Stomach (tissue), 9 donors: ENCODE data around the gene PRKAG1. TPM values are rescaled to one million over a fixed set of nuclear protein-coding genes. Genes with fewer than 3 reads are reported as not detected.

Source experiments
- DNase-seq, 2 donors: peaks; one replicate each; pipeline versions ENCODE4 v3.0.0 to v3.0.0-alpha.2; 2013 to 2019
- H3K27ac ChIP-seq, 5 donors: fragments of 200-600 bp in 4 of 5; sonication (generic) in 4 of 5; one replicate each; pipeline ENCODE4 v1.5.1; 2013 to 2019; ENCODE audit warnings: mild to moderate bottlenecking in 1 of 5, moderate library complexity in 1 of 5
- H3K27me3 ChIP-seq, 3 donors: fragments of 200-600 bp; sonication (generic); one replicate each; pipeline ENCODE4 v1.5.1; 2017 to 2019; ENCODE audit warnings: mixed run types in 1 of 3
- H3K36me3 ChIP-seq, 4 donors: fragments of 200-600 bp; sonication (generic); 1 replicate in 3 of 4; 2 replicates in 1 of 4; pipeline ENCODE4 v1.5.1; 2016 to 2019
- H3K4me1 ChIP-seq, 4 donors: fragments of 200-600 bp; sonication (generic); one replicate each; pipeline ENCODE4 v1.5.1; 2016 to 2019
- H3K4me3 ChIP-seq, 4 donors: fragments of 200-600 bp; sonication (generic) in 3 of 4; one replicate each; pipeline ENCODE4 v1.5.1; 2016 to 2019; ENCODE audit warnings: mild to moderate bottlenecking in 1 of 4
- H3K9me3 ChIP-seq, 4 donors: fragments of 200-600 bp; sonication (generic); one replicate each; pipeline ENCODE4 v1.5.1; 2016 to 2019
- CTCF ChIP-seq, 7 experiments: fragments of 450-650 bp in 4 of 7; fragments of 200-600 bp in 3 of 7; sonication (generic) in 3 of 7; IDR thresholded peaks; one replicate each; pipeline ENCODE4 v1.5.1; 2016 to 2019; ENCODE audit warnings: antibody characterized with exemption in 7 of 7, control low read depth in 2 of 7, mild to moderate bottlenecking in 1 of 7
- EP300 ChIP-seq: sonication (generic); formaldehyde crosslinking; IDR thresholded peaks from one replicate; pipeline ENCODE4 v1.6.1; 2017; ENCODE audit warnings: antibody characterized with exemption
- POLR2A ChIP-seq, 4 donors: fragments of 450-650 bp; IDR thresholded peaks; one replicate each; pipeline ENCODE4 v1.6.1; 2016; ENCODE audit warnings: antibody characterized with exemption in 4 of 4, control low read depth in 2 of 4, mild to moderate bottlenecking in 1 of 4, moderate library complexity in 1 of 4
- POLR2AphosphoS5 ChIP-seq, 3 donors: sonication (generic); formaldehyde crosslinking; IDR thresholded peaks; one replicate each; pipeline ENCODE4 v1.6.1; 2016; ENCODE audit warnings: antibody characterized with exemption in 3 of 3
- WGBS, 5 donors: extraction: QIAGEN DNeasy Blood & Tissue Kit in 3 of 5; methylation state at CpG; one replicate each; pipeline versions ENCODE4 v1.1.5 to v1.1.7; 2013 to 2018; 5-methylcytosine and 5-hydroxymethylcytosine counted together
- intact Hi-C: fragments of 100-400 bp; cut with DNase I; formaldehyde crosslinking; loops from one replicate; pipeline ENCODE4 v1.15.1; 2023; ENCODE audit warnings: low total_unique reads
- polyA plus RNA-seq, 3 donors: library from polyadenylated mRNA; stranded (reverse); fragments of 200-250 nt; gene quantifications; one replicate each; pipeline ENCODE4 v1.2.3, GENCODE V29; 2013
- total RNA-seq, 5 donors: library from RNA; depleted of rRNA; stranded (reverse); fragments of >200 nt; gene quantifications; one replicate each; pipeline versions ENCODE4 v1.1.0 to v1.2.3, GENCODE V29; 2014 to 2016
- donor health status: healthy with polysubstance abuse.
- donor health status: Bipolar disorder and iron deficiency.
- donor health status: healthy.

Gene PRKAG1
- total and polyA plus RNA-seq, 8 donors = 5.8 to 68.7 (median 43.2) TPM

GRCh38 chr12:49051373-49051764 is 32.8 kb upstream of the PRKAG1 start:
- Histone ChIP-seq H3K36me3 (peaks cover 88 to 89% (median 89%) of the 10 kb centered on the region in 4 donors), H3K4me3 (no peak overlapping the region), H3K27ac (no peak overlapping the region), H3K4me1 (peaks cover 15 to 27% (median 21%) of the 10 kb centered on the region in 4 donors), H3K27me3 (no peaks in the 10 kb centered on the region), H3K9me3 (no peaks in the 10 kb centered on the region)
- no peak for DNase-seq
- 91 to 96% (median 94%) methylated on average over 17 to 18 of the region's 18 CpGs for WGBS, 5 donors
- intact Hi-C loops = no loop called here
- no peak for TF ChIP-seq POLR2AphosphoS5 (IDR thresholded peaks at IDR 0.05)
- no peak for TF ChIP-seq EP300
- no peak for TF ChIP-seq CTCF (IDR thresholded peaks at IDR 0.05)
- TF ChIP-seq POLR2A (IDR thresholded peaks at IDR 0.05) = no peak

GRCh38 chr12:49050507-49051372 is 32.2 kb upstream of the PRKAG1 start:
- Histone ChIP-seq H3K27ac (no peak overlapping the region), H3K4me1 (peaks cover 9 to 20% (median 15%) of the 10 kb centered on the region in 4 donors), H3K36me3 (peaks cover 94 to 96% (median 95%) of the 10 kb centered on the region in 4 donors), H3K4me3 (no peak overlapping the region), H3K9me3 (no peaks in the 10 kb centered on the region), H3K27me3 (no peaks in the 10 kb centered on the region)
- no peak for DNase-seq
- 90 to 95% (median 92%) methylated on average over 13 of the region's 13 CpGs for WGBS, 5 donors
- TF ChIP-seq CTCF (IDR thresholded peaks at IDR 0.05) (no peak), POLR2AphosphoS5 (IDR thresholded peaks at IDR 0.05) (no peak), POLR2A (IDR thresholded peaks at IDR 0.05) (no peak), EP300 (no peak)
- intact Hi-C loops = no loop called here

GRCh38 chr12:49049566-49050224 is 31.1 kb upstream of the PRKAG1 start:
- DNase-seq = no peak
- no peak for TF ChIP-seq CTCF (IDR thresholded peaks at IDR 0.05)
- no peak for TF ChIP-seq POLR2A (IDR thresholded peaks at IDR 0.05)
- TF ChIP-seq POLR2AphosphoS5 (IDR thresholded peaks at IDR 0.05) = no peak
- peaks cover 99 to 100% (median 100%) of the 10 kb centered on the region in 4 donors for H3K36me3 ChIP-seq
- no peaks in the 10 kb centered on the region for H3K9me3 ChIP-seq
- no peak overlapping the region for H3K27ac ChIP-seq
- peaks cover 0 to 10% (median 4%) of the 10 kb centered on the region in 4 donors for H3K4me1 ChIP-seq
- intact Hi-C loops = no loop called here
- 82 to 87% (median 84%) methylated on average over 20 of the region's 20 CpGs for WGBS, 5 donors
- H3K27me3 ChIP-seq = no peaks in the 10 kb centered on the region
- H3K4me3 ChIP-seq = no peak overlapping the region

- DNase-seq = no peak
- peaks cover 0 to 2% (median 0%) of the 10 kb centered on the region in 4 donors for H3K4me1 ChIP-seq
- no peak overlapping the region for H3K4me3 ChIP-seq
- intact Hi-C loops = no loop called here
- TF ChIP-seq EP300 = no peak
- no peak for TF ChIP-seq CTCF (IDR thresholded peaks at IDR 0.05)
- no peak for TF ChIP-seq POLR2A (IDR thresholded peaks at IDR 0.05)
- no peak for TF ChIP-seq POLR2AphosphoS5 (IDR thresholded peaks at IDR 0.05)
- no peaks in the 10 kb centered on the region for H3K9me3 ChIP-seq
- no peak overlapping the region for H3K27ac ChIP-seq
- no peaks in the 10 kb centered on the region for H3K27me3 ChIP-seq
- 88 to 95% (median 92%) methylated on average over 4 to 10 of the region's 10 CpGs for WGBS, 5 donors
- peaks cover 99 to 100% (median 100%) of the 10 kb centered on the region in 4 donors for H3K36me3 ChIP-seq
Measured at GRCh38 chr12:49048953-49049352, 30.4 kb upstream of the PRKAG1 start.
